Trophoblast cell (in vitro differentiated cells and primary cell): ENCODE measurements around the gene C1QB.

ENCODE experiments used
- DNase-seq, 2 donors: peaks; one replicate each; pipeline ENCODE4 v3.0.0-alpha.2; 2016
- H2AFZ ChIP-seq: 2 replicates; pipeline ENCODE4 v1.6.1; 2013; ENCODE audit warnings: low read length, moderate library complexity, mild to moderate bottlenecking; ENCODE audit not compliant: insufficient read depth, poor library complexity
- H2AK5ac ChIP-seq: 2 replicates; pipeline ENCODE4 v1.6.1; 2013; ENCODE audit warnings: mild to moderate bottlenecking, low read length
- H2BK120ac ChIP-seq: 2 replicates; pipeline ENCODE4 v1.6.1; 2013; ENCODE audit warnings: low read length, mild to moderate bottlenecking, moderate library complexity; ENCODE audit not compliant: insufficient read depth, poor library complexity
- H2BK12ac ChIP-seq: 2 replicates; pipeline ENCODE4 v1.6.1; 2013; ENCODE audit warnings: mild to moderate bottlenecking, low read length, moderate library complexity
- H2BK5ac ChIP-seq: 2 replicates; pipeline ENCODE4 v1.6.1; 2013; ENCODE audit warnings: low read length, low read depth, moderate library complexity, mild to moderate bottlenecking; ENCODE audit not compliant: poor library complexity
- H3K14ac ChIP-seq: 2 replicates; pipeline ENCODE4 v1.6.1; 2013; ENCODE audit warnings: mild to moderate bottlenecking, low read length
- H3K18ac ChIP-seq: 2 replicates; pipeline ENCODE4 v1.6.1; 2013; ENCODE audit warnings: mild to moderate bottlenecking, low read length
- H3K23ac ChIP-seq: 2 replicates; pipeline ENCODE4 v1.6.1; 2013; ENCODE audit warnings: low read length
- H3K27ac ChIP-seq: 2 replicates; pipeline ENCODE4 v1.5.1; 2013; ENCODE audit warnings: low read depth, mild to moderate bottlenecking, inconsistent platforms, low read length, moderate library complexity
- H3K27me3 ChIP-seq: 2 replicates; pipeline ENCODE4 v1.6.1; 2013; ENCODE audit warnings: inconsistent platforms, mild to moderate bottlenecking, low read length, moderate library complexity; ENCODE audit not compliant: insufficient read depth
- H3K36me3 ChIP-seq, 2 experiments: 1 replicate in 1 of 2; 2 replicates in 1 of 2; pipeline ENCODE4 v1.6.1; 2013; ENCODE audit warnings: low read length in 2 of 2, mild to moderate bottlenecking in 2 of 2, moderate library complexity in 1 of 2; ENCODE audit not compliant: insufficient read depth in 2 of 2, control insufficient read depth in 1 of 2
- H3K4ac ChIP-seq: 2 replicates; pipeline ENCODE4 v1.6.1; 2013; ENCODE audit warnings: low read depth, mild to moderate bottlenecking, low read length, moderate library complexity
- H3K4me1 ChIP-seq, 2 experiments: 1 replicate in 1 of 2; 2 replicates in 1 of 2; pipeline ENCODE4 v1.6.1; 2013; ENCODE audit warnings: low read length in 2 of 2, mild to moderate bottlenecking in 2 of 2, moderate library complexity in 1 of 2; ENCODE audit not compliant: insufficient read depth in 2 of 2, control insufficient read depth in 1 of 2
- H3K4me2 ChIP-seq: 2 replicates; pipeline ENCODE4 v1.6.1; 2013; ENCODE audit warnings: inconsistent platforms, mild to moderate bottlenecking, low read length, moderate library complexity
- H3K4me3 ChIP-seq: 2 replicates; pipeline ENCODE4 v1.5.1; 2013; ENCODE audit warnings: mild to moderate bottlenecking, low read depth, low read length, inconsistent platforms
- H3K79me1 ChIP-seq: one replicate; pipeline ENCODE4 v1.6.1; 2013; ENCODE audit warnings: low read length
- H3K79me2 ChIP-seq: 2 replicates; pipeline ENCODE4 v1.6.1; 2013; ENCODE audit warnings: low read length, mild to moderate bottlenecking; ENCODE audit not compliant: control insufficient read depth, insufficient read depth, poor library complexity
- H3K9ac ChIP-seq: 2 replicates; pipeline ENCODE4 v1.6.1; 2013; ENCODE audit warnings: mild to moderate bottlenecking, low read length
- H3K9me3 ChIP-seq: 2 replicates; pipeline ENCODE4 v1.6.1; 2013; ENCODE audit warnings: low read depth, mild to moderate bottlenecking, control low read depth, inconsistent platforms, low read length; ENCODE audit not compliant: insufficient read depth
- H4K12ac ChIP-seq: 2 replicates; pipeline ENCODE4 v1.6.1; 2013; ENCODE audit warnings: low read depth, mild to moderate bottlenecking, low read length, moderate library complexity
- H4K8ac ChIP-seq: 2 replicates; pipeline ENCODE4 v1.6.1; 2013; ENCODE audit warnings: low read depth, mild to moderate bottlenecking, low read length, moderate library complexity
- H4K91ac ChIP-seq: one replicate; pipeline ENCODE4 v1.6.1; 2013; ENCODE audit warnings: low read depth, mild to moderate bottlenecking, low read length, moderate library complexity
- WGBS: extraction: QIAGEN DNeasy Blood & Tissue Kit; methylation state at CpG from one replicate; pipeline ENCODE4 v1.1.7; 2013; ENCODE audit warnings: missing lambda C conversion rate; ENCODE audit not compliant: insufficient read length, insufficient coverage; ENCODE audit errors: extremely low coverage; 5-methylcytosine and 5-hydroxymethylcytosine counted together

Gene C1QB

GRCh38 chr1:22609291-22609690 lies 43.7 kb upstream of the C1QB start:
- Histone ChIP-seq H3K4me2 (no peak overlapping the region), H2BK12ac (no peak overlapping the region), H3K36me3 (no peaks in the 10 kb centered on the region), H3K9me3 (no peaks in the 10 kb centered on the region), H3K4ac (no peak overlapping the region), H3K14ac (no peak overlapping the region), H2AK5ac (no peak overlapping the region), H3K23ac (no peak overlapping the region), H3K79me1 (no peaks in the 10 kb centered on the region), H4K91ac (no peak overlapping the region), H3K4me3 (no peak overlapping the region), H3K4me1 (no peaks in the 10 kb centered on the region), H2BK5ac (no peak overlapping the region), H4K12ac (no peak overlapping the region), H2BK120ac (no peak overlapping the region), H4K8ac (no peak overlapping the region), H2AFZ (no peak overlapping the region), H3K79me2 (no peaks in the 10 kb centered on the region), H3K27me3 (no peaks in the 10 kb centered on the region), H3K9ac (no peak overlapping the region), H3K18ac (no peak overlapping the region), H3K27ac (no peak overlapping the region)
- DNase-seq: no peak
- WGBS: no CpG with 5 or more reads among the region's 6 CpGs

GRCh38 chr1:22611530-22611947 lies 41.5 kb upstream of the C1QB start:
- WGBS: no CpG with 5 or more reads among the region's 7 CpGs
- Histone ChIP-seq H4K8ac (no peak overlapping the region), H2BK120ac (no peak overlapping the region), H3K36me3 (no peaks in the 10 kb centered on the region), H2BK12ac (no peak overlapping the region), H3K27ac (no peak overlapping the region), H3K27me3 (no peaks in the 10 kb centered on the region), H3K4me2 (no peak overlapping the region), H3K79me2 (no peaks in the 10 kb centered on the region), H2BK5ac (no peak overlapping the region), H3K9me3 (no peaks in the 10 kb centered on the region), H3K4ac (no peak overlapping the region), H2AK5ac (no peak overlapping the region), H3K23ac (no peak overlapping the region), H3K4me1 (no peaks in the 10 kb centered on the region), H3K18ac (no peak overlapping the region), H2AFZ (no peak overlapping the region), H3K4me3 (no peak overlapping the region), H3K14ac (no peak overlapping the region), H3K9ac (no peak overlapping the region), H4K91ac (no peak overlapping the region), H4K12ac (no peak overlapping the region), H3K79me1 (no peaks in the 10 kb centered on the region)
- peak; percentile 22 to 72 for DNase-seq

GRCh38 chr1:22612671-22613571 lies 40.1 kb upstream of the C1QB start:
- H3K18ac ChIP-seq: no peak overlapping the region

DNA sequence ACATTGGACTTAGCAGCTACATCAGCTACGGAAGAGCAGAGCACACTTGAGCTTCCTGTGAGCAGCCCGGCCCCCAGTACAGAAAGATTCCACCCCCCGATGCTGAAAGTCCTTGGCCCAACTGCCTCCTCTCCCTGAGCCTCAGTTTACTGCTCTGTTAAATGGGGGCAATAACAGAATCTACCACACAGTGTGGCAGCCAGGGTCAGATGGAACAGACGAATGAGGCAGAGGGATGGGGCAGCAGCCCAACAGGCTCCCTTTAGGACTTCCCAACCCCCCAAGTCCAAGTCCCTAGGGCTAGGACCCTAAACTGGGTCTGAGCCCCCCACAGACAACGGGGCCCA lies 39.5 kb upstream of the C1QB start:
- H2BK5ac ChIP-seq: no peak overlapping the region
- H3K18ac ChIP-seq: no peak overlapping the region
- no CpG with 5 or more reads among the region's 5 CpGs for WGBS

More at GRCh38 chr1:22612671-22613571, 40.1 kb upstream of the C1QB start:
- Histone ChIP-seq H3K4me1 (no peaks in the 10 kb centered on the region), H3K14ac (no peak overlapping the region), H2AFZ (no peak overlapping the region), H3K4ac (no peak overlapping the region), H3K9me3 (no peaks in the 10 kb centered on the region), H3K23ac (no peak overlapping the region), H4K8ac (no peak overlapping the region), H4K12ac (no peak overlapping the region), H2BK5ac (no peak overlapping the region), H2AK5ac (no peak overlapping the region), H3K27me3 (no peaks in the 10 kb centered on the region), H3K4me2 (no peak overlapping the region), H4K91ac (no peak overlapping the region), H2BK120ac (no peak overlapping the region), H3K27ac (no peak overlapping the region), H3K36me3 (no peaks in the 10 kb centered on the region), H2BK12ac (no peak overlapping the region), H3K9ac (no peak overlapping the region), H3K4me3 (no peak overlapping the region), H3K79me2 (no peaks in the 10 kb centered on the region), H3K79me1 (no peaks in the 10 kb centered on the region)
- WGBS: no CpG with 5 or more reads among the region's 12 CpGs
- DNase-seq: no peak

More for the DNA sequence above, 39.5 kb upstream of the C1QB start:
- no peak overlapping the region for H2BK12ac ChIP-seq
- no peaks in the 10 kb centered on the region for H3K36me3 ChIP-seq
- no peak overlapping the region for H2BK120ac ChIP-seq
- no peak overlapping the region for H2AFZ ChIP-seq
- no peaks in the 10 kb centered on the region for H3K4me1 ChIP-seq
- no peak overlapping the region for H3K4me2 ChIP-seq
- no peak overlapping the region for H4K12ac ChIP-seq
- H3K9me3 ChIP-seq: no peaks in the 10 kb centered on the region
- no peak overlapping the region for H3K4ac ChIP-seq
- no peaks in the 10 kb centered on the region for H3K27me3 ChIP-seq
- no peak overlapping the region for H3K23ac ChIP-seq
- no peak for DNase-seq
- H2AK5ac ChIP-seq: no peak overlapping the region
- H3K9ac ChIP-seq: no peak overlapping the region
- H3K4me3 ChIP-seq: no peak overlapping the region
- no peak overlapping the region for H3K27ac ChIP-seq
- H3K79me2 ChIP-seq: no peaks in the 10 kb centered on the region
- no peak overlapping the region for H4K8ac ChIP-seq
- H3K79me1 ChIP-seq: no peaks in the 10 kb centered on the region
- no peak overlapping the region for H4K91ac ChIP-seq
- no peak overlapping the region for H3K14ac ChIP-seq
